C4-2B (cell line): ENCODE measurements around the gene BTN1A1.

Experiments
- ZFX ChIP-seq: fragments of 450-650 bp; IDR thresholded peaks from 2 replicates; pipeline ENCODE4 v1.6.1; 2017
- TF ChIP-seq, protein P1 (sequence below): fragments of 450-650 bp; conservative IDR thresholded peaks from 2 replicates; pipeline ENCODE4 v1.5.1; 2017; ENCODE audit warnings: mild to moderate bottlenecking

DNA sequence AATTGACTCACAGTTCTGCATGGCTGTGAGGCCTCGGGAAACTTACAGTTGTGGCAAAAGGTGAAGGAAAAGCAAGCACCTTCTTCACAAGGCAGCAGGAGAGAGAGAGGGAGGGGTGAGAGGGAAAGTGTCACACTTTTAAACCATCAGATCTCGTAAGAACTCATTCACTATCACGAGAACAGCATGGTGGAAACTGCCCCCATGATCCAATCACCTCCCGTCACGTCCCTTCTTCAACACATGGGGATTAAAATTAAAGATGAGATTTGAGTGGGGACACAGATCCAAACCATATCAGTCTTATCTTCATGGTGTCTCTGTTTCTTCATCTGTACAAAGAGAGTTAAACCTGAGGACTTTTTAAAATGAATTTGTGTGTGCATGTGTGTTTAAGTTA is 13.7 kb upstream of the BTN1A1 start:
- TF ChIP-seq, protein P1, sequence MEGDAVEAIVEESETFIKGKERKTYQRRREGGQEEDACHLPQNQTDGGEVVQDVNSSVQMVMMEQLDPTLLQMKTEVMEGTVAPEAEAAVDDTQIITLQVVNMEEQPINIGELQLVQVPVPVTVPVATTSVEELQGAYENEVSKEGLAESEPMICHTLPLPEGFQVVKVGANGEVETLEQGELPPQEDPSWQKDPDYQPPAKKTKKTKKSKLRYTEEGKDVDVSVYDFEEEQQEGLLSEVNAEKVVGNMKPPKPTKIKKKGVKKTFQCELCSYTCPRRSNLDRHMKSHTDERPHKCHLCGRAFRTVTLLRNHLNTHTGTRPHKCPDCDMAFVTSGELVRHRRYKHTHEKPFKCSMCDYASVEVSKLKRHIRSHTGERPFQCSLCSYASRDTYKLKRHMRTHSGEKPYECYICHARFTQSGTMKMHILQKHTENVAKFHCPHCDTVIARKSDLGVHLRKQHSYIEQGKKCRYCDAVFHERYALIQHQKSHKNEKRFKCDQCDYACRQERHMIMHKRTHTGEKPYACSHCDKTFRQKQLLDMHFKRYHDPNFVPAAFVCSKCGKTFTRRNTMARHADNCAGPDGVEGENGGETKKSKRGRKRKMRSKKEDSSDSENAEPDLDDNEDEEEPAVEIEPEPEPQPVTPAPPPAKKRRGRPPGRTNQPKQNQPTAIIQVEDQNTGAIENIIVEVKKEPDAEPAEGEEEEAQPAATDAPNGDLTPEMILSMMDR: no peak
- no peak for TF ChIP-seq ZFX
